Spleen (tissue), 11 donors: Measurements from ENCODE around the gene UQCRQ. TPM values are rescaled to one million over a fixed set of nuclear protein-coding genes. Genes with fewer than 3 reads are reported as not detected.

Experiments used
- DNase-seq: peaks from one replicate; pipeline ENCODE4 v3.0.0-alpha.2; 2020
- H3K27ac ChIP-seq, 8 donors: fragments of 200-600 bp; sonication (generic) in 7 of 8; 1 replicate in 4 of 8; 2 replicates in 4 of 8; pipeline versions ENCODE4 v1.5.0 to v1.8.0; 2016 to 2021; ENCODE audit warnings: inconsistent platforms in 4 of 8, mild to moderate bottlenecking in 4 of 8, moderate library complexity in 1 of 8
- H3K27me3 ChIP-seq, 7 donors: fragments of 200-600 bp; sonication (generic) in 6 of 7; replicated peaks in 1 of 7; 1 replicate in 4 of 7; 2 replicates in 3 of 7; pipeline versions ENCODE4 v1.5.0 to v1.8.0; 2016 to 2021; ENCODE audit warnings: inconsistent platforms in 3 of 7, mild to moderate bottlenecking in 1 of 7
- H3K36me3 ChIP-seq, 6 donors: fragments of 200-600 bp; sonication (generic) in 5 of 6; 1 replicate in 4 of 6; 2 replicates in 2 of 6; pipeline versions ENCODE4 v1.5.0 to v1.8.0; 2016 to 2021; ENCODE audit warnings: inconsistent platforms in 2 of 6
- H3K4me1 ChIP-seq, 6 donors: fragments of 200-600 bp; sonication (generic) in 5 of 6; 1 replicate in 3 of 6; 2 replicates in 3 of 6; pipeline versions ENCODE4 v1.5.0 to v1.8.0; 2016 to 2021; ENCODE audit warnings: inconsistent platforms in 3 of 6
- H3K4me3 ChIP-seq, 8 donors: fragments of 200-600 bp; sonication (generic) in 7 of 8; 1 replicate in 4 of 8; 2 replicates in 4 of 8; pipeline versions ENCODE4 v1.5.0 to v1.8.0; 2016 to 2021; ENCODE audit warnings: inconsistent platforms in 4 of 8, mild to moderate bottlenecking in 4 of 8, moderate library complexity in 2 of 8
- H3K9me3 ChIP-seq, 8 donors: fragments of 200-600 bp; sonication (generic) in 7 of 8; 1 replicate in 4 of 8; 2 replicates in 4 of 8; pipeline versions ENCODE4 v1.5.0 to v1.8.0; 2016 to 2021; ENCODE audit warnings: inconsistent platforms in 4 of 8
- POLR2A ChIP-seq, 3 donors: fragments of 450-650 bp; IDR thresholded peaks; one replicate each; pipeline ENCODE4 v1.5.1; 2017; ENCODE audit warnings: antibody characterized with exemption in 3 of 3, mild to moderate bottlenecking in 1 of 3
- POLR2AphosphoS5 ChIP-seq, 3 donors: sonication (generic); formaldehyde crosslinking; IDR thresholded peaks; one replicate each; pipeline ENCODE4 v1.5.1; 2017; ENCODE audit warnings: antibody characterized with exemption in 3 of 3
- WGBS, 5 donors: extraction: QIAGEN DNeasy Blood & Tissue Kit in 3 of 5; methylation state at CpG; one replicate each; pipeline versions ENCODE4 v1.1.5 to v1.1.7; 2013 to 2018; 5-methylcytosine and 5-hydroxymethylcytosine counted together
- intact Hi-C: fragments of 100-400 bp; cut with DNase I; formaldehyde crosslinking; loops from one replicate; pipeline ENCODE4 v1.15.0; 2023; ENCODE audit warnings: low total_unique reads
- polyA plus RNA-seq, 3 donors: library from polyadenylated mRNA; stranded (reverse); fragments of 200-250 nt; gene quantifications; one replicate each; pipeline ENCODE4 v1.2.1, GENCODE V29; 2013
- total RNA-seq, 7 donors: library from RNA; depleted of rRNA in 3 of 7; stranded (reverse); fragments of >200 nt in 3 of 7; fragmentation: NEBNext Ultra II Directional in 4 of 7; extraction: Animal tissue kit (Norgen Biotek cat#: 25700) in 4 of 7; gene quantifications; one replicate each; pipeline versions ENCODE4 v1.1.0 to v1.2.1, GENCODE V29; 2016 to 2021
- TF ChIP-seq, protein P1 (sequence below), 11 experiments: fragments of 200-600 bp in 7 of 11; fragments of 450-650 bp in 4 of 11; sonication (generic) in 4 of 11; IDR thresholded peaks in 8 of 11; conservative IDR thresholded peaks in 3 of 11; 1 replicate in 7 of 11; 2 replicates in 4 of 11; pipeline versions ENCODE4 v1.4.0 to v1.8.0; 2016 to 2021; ENCODE audit warnings: antibody characterized with exemption in 11 of 11, inconsistent platforms in 4 of 11, mild to moderate bottlenecking in 1 of 11
- donor health status: healthy with polysubstance abuse.
- donor health status: DM: no; HTN: no; CAD: no; lungs with moderate emphysema.
- donor health status: DM: no; HTN: no; CAD: no.
- donor health status: Bipolar disorder and iron deficiency.
- donor health status: healthy.
- donor health status: DM: no; HTN: no; CAD: no.
- donor health status: DM: yes; HTN: yes; CAD: no.

UQCRQ gene
- total and polyA plus RNA-seq, 10 donors: 59.6 to 266 (median 164) TPM

- DNase-seq: no peak
- H3K4me1 ChIP-seq: no peaks in the 10 kb centered on the region
- no peaks in the 10 kb centered on the region for H3K9me3 ChIP-seq
- no peak overlapping the region for H3K4me3 ChIP-seq
- intact Hi-C loops: no loop called here
- TF ChIP-seq, protein P1, sequence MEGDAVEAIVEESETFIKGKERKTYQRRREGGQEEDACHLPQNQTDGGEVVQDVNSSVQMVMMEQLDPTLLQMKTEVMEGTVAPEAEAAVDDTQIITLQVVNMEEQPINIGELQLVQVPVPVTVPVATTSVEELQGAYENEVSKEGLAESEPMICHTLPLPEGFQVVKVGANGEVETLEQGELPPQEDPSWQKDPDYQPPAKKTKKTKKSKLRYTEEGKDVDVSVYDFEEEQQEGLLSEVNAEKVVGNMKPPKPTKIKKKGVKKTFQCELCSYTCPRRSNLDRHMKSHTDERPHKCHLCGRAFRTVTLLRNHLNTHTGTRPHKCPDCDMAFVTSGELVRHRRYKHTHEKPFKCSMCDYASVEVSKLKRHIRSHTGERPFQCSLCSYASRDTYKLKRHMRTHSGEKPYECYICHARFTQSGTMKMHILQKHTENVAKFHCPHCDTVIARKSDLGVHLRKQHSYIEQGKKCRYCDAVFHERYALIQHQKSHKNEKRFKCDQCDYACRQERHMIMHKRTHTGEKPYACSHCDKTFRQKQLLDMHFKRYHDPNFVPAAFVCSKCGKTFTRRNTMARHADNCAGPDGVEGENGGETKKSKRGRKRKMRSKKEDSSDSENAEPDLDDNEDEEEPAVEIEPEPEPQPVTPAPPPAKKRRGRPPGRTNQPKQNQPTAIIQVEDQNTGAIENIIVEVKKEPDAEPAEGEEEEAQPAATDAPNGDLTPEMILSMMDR (IDR thresholded peaks at IDR 0.05 in 8 of 11, conservative IDR thresholded peaks at IDR 0.05 in 3 of 11): no peak
- TF ChIP-seq POLR2AphosphoS5 (IDR thresholded peaks at IDR 0.05) (no peak), POLR2A (IDR thresholded peaks at IDR 0.05) (no peak)
- no peaks in the 10 kb centered on the region for H3K27me3 ChIP-seq
- H3K27ac ChIP-seq: no peak overlapping the region
- WGBS, 5 donors: 90 to 100% (median 96%) methylated on average over 3 of the region's 3 CpGs
- peaks cover 0 to 100% (median 37%) of the 10 kb centered on the region in 6 donors for H3K36me3 ChIP-seq
These were observed 7.5 kb downstream of the UQCRQ start for GRCh38 chr5:132873930-132874271.

GRCh38 chr5:132876020-132876759 lies 9.7 kb downstream of the UQCRQ start:
- TF ChIP-seq POLR2AphosphoS5 (IDR thresholded peaks at IDR 0.05): no peak
- TF ChIP-seq, protein P1 (IDR thresholded peaks at IDR 0.05 in 8 of 11, conservative IDR thresholded peaks at IDR 0.05 in 3 of 11): no peak
- TF ChIP-seq POLR2A (IDR thresholded peaks at IDR 0.05): no peak
- Histone ChIP-seq H3K9me3 (no peaks in the 10 kb centered on the region), H3K4me1 (no peaks in the 10 kb centered on the region), H3K4me3 (no peak overlapping the region), H3K27ac (no peak overlapping the region), H3K27me3 (no peaks in the 10 kb centered on the region), H3K36me3 (peaks cover 0 to 100% (median 50%) of the 10 kb centered on the region in 6 donors)
- WGBS, 5 donors: 84 to 93% (median 91%) methylated on average over 1 of the region's 1 CpG
- DNase-seq: no peak
- intact Hi-C loops: no loop called here

DNA sequence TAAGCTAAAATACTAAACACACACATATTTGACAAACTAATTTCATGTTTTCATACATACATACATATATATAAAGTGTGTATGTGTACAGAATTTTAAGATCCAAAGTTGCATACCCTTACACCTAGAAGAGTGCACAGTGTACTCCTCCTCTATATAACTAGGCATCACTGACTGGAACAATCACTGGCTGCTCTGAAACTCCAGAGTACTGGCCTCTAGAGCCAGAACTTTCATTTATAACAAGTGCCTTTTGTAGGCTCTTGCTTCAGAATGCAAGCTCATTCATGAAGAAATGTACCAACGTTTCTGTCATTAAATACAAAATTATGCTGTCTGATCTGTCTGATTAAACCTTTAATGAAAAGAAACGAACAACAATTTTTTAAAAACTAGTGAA lies 11.0 kb downstream of the UQCRQ start:
- H3K27me3 ChIP-seq: no peaks in the 10 kb centered on the region
- H3K36me3 ChIP-seq: peaks cover 0 to 100% (median 58%) of the 10 kb centered on the region in 6 donors
- H3K4me1 ChIP-seq: no peaks in the 10 kb centered on the region
- H3K27ac ChIP-seq: no peak overlapping the region
- intact Hi-C loops: no loop called here
- H3K9me3 ChIP-seq: no peaks in the 10 kb centered on the region
- TF ChIP-seq, protein P1 (IDR thresholded peaks at IDR 0.05 in 8 of 11, conservative IDR thresholded peaks at IDR 0.05 in 3 of 11): no peak
- no peak for TF ChIP-seq POLR2AphosphoS5 (IDR thresholded peaks at IDR 0.05)
- TF ChIP-seq POLR2A (IDR thresholded peaks at IDR 0.05): no peak
- H3K4me3 ChIP-seq: no peak overlapping the region
- 81 to 92% (median 88%) methylated on average over 2 of the region's 2 CpGs for WGBS, 5 donors
- DNase-seq: no peak

- intact Hi-C loops: no loop called here
- Histone ChIP-seq H3K27ac (no peak overlapping the region), H3K27me3 (no peaks in the 10 kb centered on the region), H3K4me3 (no peak overlapping the region), H3K9me3 (no peaks in the 10 kb centered on the region), H3K36me3 (peaks cover 0 to 100% (median 60%) of the 10 kb centered on the region in 6 donors), H3K4me1 (peaks cover 0 to under 1% (median 0%) of the 10 kb centered on the region in 6 donors)
- no peak for DNase-seq
- 78 to 93% (median 79%) methylated on average over 3 of the region's 3 CpGs for WGBS, 5 donors
- TF ChIP-seq, protein P1 (IDR thresholded peaks at IDR 0.05 in 8 of 11, conservative IDR thresholded peaks at IDR 0.05 in 3 of 11): no peak
- TF ChIP-seq POLR2A (IDR thresholded peaks at IDR 0.05): no peak
- no peak for TF ChIP-seq POLR2AphosphoS5 (IDR thresholded peaks at IDR 0.05)
These were observed 11.5 kb downstream of the UQCRQ start for GRCh38 chr5:132877938-132878337.
